ENCODE data around the gene RTEL1.

The RTEL1 gene

GRCh38 chr20:63653974-63654668 is 4.0 kb upstream of the RTEL1 start:
- Histone ChIP-seq H3K27ac (ENCODE audit: low read length) (no peak overlapping the region), H3K36me3 (replicated peaks; ENCODE audit: low read depth, low read length) (no peaks in the 10 kb centered on the region), H3K9ac (ENCODE audit: low read length) (no peak overlapping the region), H4K20me1 (ENCODE audit: insufficient read depth, low read length) (no peaks in the 10 kb centered on the region), H3K4me1 (ENCODE audit: low read length) (peaks cover 8% of the 10 kb centered on the region), H3K4me2 (ENCODE audit: low read length) (no peak overlapping the region), H3K27me3 (ENCODE audit: low read depth, low read length) (no peaks in the 10 kb centered on the region), H3K9me3 (ENCODE audit: insufficient read depth, low read length) (no peaks in the 10 kb centered on the region), H2AFZ (ENCODE audit: low read depth, low read length) (no peak overlapping the region), H3K79me2 (ENCODE audit: low read length) (peaks cover 6% of the 10 kb centered on the region), H3K4me3 (ENCODE audit: low read length) (no peak overlapping the region)
- TF ChIP-seq EZH2phosphoT487 (IDR thresholded peaks at IDR 0.05; ENCODE audit: low read depth) (no peak), CTCF (IDR thresholded peaks at IDR 0.05; ENCODE audit: low read depth, low read length) (no peak)

GRCh38 chr20:63655249-63655648 is 2.9 kb upstream of the RTEL1 start:
- Histone ChIP-seq H2AFZ (ENCODE audit: low read depth, low read length) (no peak overlapping the region), H3K4me2 (ENCODE audit: low read length) (no peak overlapping the region), H3K27ac (ENCODE audit: low read length) (no peak overlapping the region), H3K36me3 (replicated peaks; ENCODE audit: low read depth, low read length) (no peaks in the 10 kb centered on the region), H3K27me3 (ENCODE audit: low read depth, low read length) (no peaks in the 10 kb centered on the region), H3K9ac (ENCODE audit: low read length) (no peak overlapping the region), H4K20me1 (ENCODE audit: insufficient read depth, low read length) (no peaks in the 10 kb centered on the region), H3K9me3 (ENCODE audit: insufficient read depth, low read length) (no peaks in the 10 kb centered on the region), H3K4me3 (ENCODE audit: low read length) (no peak overlapping the region), H3K79me2 (ENCODE audit: low read length) (peaks cover 11% of the 10 kb centered on the region), H3K4me1 (ENCODE audit: low read length) (peaks cover 12% of the 10 kb centered on the region)
- TF ChIP-seq EZH2phosphoT487 (IDR thresholded peaks at IDR 0.05; ENCODE audit: low read depth) (no peak), CTCF (IDR thresholded peaks at IDR 0.05; ENCODE audit: low read depth, low read length) (no peak)

GRCh38 chr20:63656451-63656850 is 1.7 kb upstream of the RTEL1 start:
- no peaks in the 10 kb centered on the region for H3K27me3 ChIP-seq (ENCODE audit: low read depth, low read length)
- no peaks in the 10 kb centered on the region for H4K20me1 ChIP-seq (ENCODE audit: insufficient read depth, low read length)
- H3K27ac ChIP-seq (ENCODE audit: low read length): no peak overlapping the region
- H3K9me3 ChIP-seq (ENCODE audit: insufficient read depth, low read length): no peaks in the 10 kb centered on the region
- H3K4me2 ChIP-seq (ENCODE audit: low read length): no peak overlapping the region
- peaks cover 12% of the 10 kb centered on the region for H3K4me1 ChIP-seq (ENCODE audit: low read length)
- H2AFZ ChIP-seq (ENCODE audit: low read depth, low read length): no peak overlapping the region
- peaks cover 11% of the 10 kb centered on the region for H3K79me2 ChIP-seq (ENCODE audit: low read length)
- peaks cover 4% of the 10 kb centered on the region for H3K36me3 ChIP-seq (replicated peaks; ENCODE audit: low read depth, low read length)
- no peak overlapping the region for H3K9ac ChIP-seq (ENCODE audit: low read length)
- no peak for TF ChIP-seq CTCF (IDR thresholded peaks at IDR 0.05; ENCODE audit: low read depth, low read length)
- no peak for TF ChIP-seq EZH2phosphoT487 (IDR thresholded peaks at IDR 0.05; ENCODE audit: low read depth)
- H3K4me3 ChIP-seq (ENCODE audit: low read length): no peak overlapping the region

GRCh38 chr20:63657260-63657936 is 714 bp upstream of the RTEL1 start:
- no peaks in the 10 kb centered on the region for H3K27me3 ChIP-seq (ENCODE audit: low read depth, low read length)
- H3K27ac ChIP-seq (ENCODE audit: low read length): 0 out of 2 replicates have a peak overlapping the region, but pooled peaks have one; percentile 55
- TF ChIP-seq CTCF (IDR thresholded peaks at IDR 0.05; ENCODE audit: low read depth, low read length) (no peak), EZH2phosphoT487 (IDR thresholded peaks at IDR 0.05; ENCODE audit: low read depth) (no peak)
- peaks cover 11% of the 10 kb centered on the region for H3K79me2 ChIP-seq (ENCODE audit: low read length)
- H3K4me2 ChIP-seq (ENCODE audit: low read length): peak overlapping the region; percentile 82
- no peaks in the 10 kb centered on the region for H3K9me3 ChIP-seq (ENCODE audit: insufficient read depth, low read length)
- H3K4me1 ChIP-seq (ENCODE audit: low read length): peaks cover 12% of the 10 kb centered on the region
- peaks cover 4% of the 10 kb centered on the region for H3K36me3 ChIP-seq (replicated peaks; ENCODE audit: low read depth, low read length)
- peak overlapping the region; percentile 74 for H3K9ac ChIP-seq (ENCODE audit: low read length)
- no peaks in the 10 kb centered on the region for H4K20me1 ChIP-seq (ENCODE audit: insufficient read depth, low read length)
- peak overlapping the region; percentile 55; the same call in 1 of the 2 replicates for H2AFZ ChIP-seq (ENCODE audit: low read depth, low read length)
- peak overlapping the region; percentile 90 for H3K4me3 ChIP-seq (ENCODE audit: low read length)
